EL (cell line): ENCODE data around the gene CBLL2.
A peak's percentile ranks its signal among the peaks of the same experiment; 100 is the strongest.
"Not testable (repeated sequence)": the region's sequence is repeated elsewhere in the genome, so short reads cannot be mapped to it uniquely, and the experiment has no call there.

Experiments used
- DNase-seq: peaks from one replicate; pipeline ENCODE4 v3.0.0-alpha.2; 2016

CBLL2 gene

GRCh38 chrX:22272613-22273012 lies at the start of gene CBLL2:
Gene CBLL2 (plus strand): TSS chrX:22272913. CDS start chrX:22272992, 79 bp downstream.
- no peak for DNase-seq

DNA sequence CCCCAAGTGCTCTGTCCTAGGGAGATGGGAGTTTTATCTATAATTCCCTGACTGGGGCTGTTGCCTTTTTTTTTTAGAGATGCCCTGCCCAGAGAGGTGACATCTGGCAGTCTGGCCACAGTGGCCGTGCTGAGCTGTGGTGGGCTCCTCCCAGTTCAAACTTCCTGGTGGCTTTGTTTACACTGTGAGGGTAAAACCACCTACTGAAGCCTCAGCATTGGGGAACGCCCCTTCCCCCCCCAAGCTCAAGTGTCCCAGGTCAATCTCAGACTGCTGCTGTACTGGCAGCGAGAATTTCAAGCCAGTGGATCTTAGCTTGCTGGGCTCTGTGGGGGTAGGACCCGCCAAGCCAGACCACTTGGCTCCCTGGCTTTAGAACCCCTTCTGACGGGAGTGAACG lies 38.3 kb upstream of the CBLL2 start:
- no peak for DNase-seq

- no peak for DNase-seq
Measured at GRCh38 chrX:22237479-22237878, 35.2 kb upstream of the CBLL2 start.

- DNase-seq, result peak; percentile 80
Measured at GRCh38 chrX:22246620-22247019, 26.1 kb upstream of the CBLL2 start.

- DNase-seq, result peak; percentile 73
Measured at GRCh38 chrX:22247169-22247568, 25.5 kb upstream of the CBLL2 start.

- DNase-seq, result no peak
Measured at GRCh38 chrX:22248401-22248800, 24.3 kb upstream of the CBLL2 start.

DNA sequence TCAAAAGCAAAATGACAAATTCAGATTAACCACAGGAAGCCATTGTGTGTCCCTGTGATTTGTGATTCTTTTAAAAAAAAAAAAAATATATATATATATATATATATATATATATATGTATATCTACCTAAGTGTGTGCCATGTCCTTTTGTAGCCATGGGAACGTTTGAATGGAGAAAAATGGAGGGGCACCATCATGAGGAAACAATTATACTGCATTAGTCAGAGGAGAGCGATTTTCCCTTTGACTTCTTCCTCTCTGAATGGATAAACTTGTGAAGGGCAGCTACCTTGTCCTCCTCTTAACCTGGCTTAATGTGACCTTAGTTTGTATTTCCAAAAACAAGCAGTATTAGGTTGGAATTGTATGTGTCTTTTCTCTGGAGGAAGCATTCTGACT lies 23.3 kb upstream of the CBLL2 start:
- DNase-seq, result peak; percentile 27

DNA sequence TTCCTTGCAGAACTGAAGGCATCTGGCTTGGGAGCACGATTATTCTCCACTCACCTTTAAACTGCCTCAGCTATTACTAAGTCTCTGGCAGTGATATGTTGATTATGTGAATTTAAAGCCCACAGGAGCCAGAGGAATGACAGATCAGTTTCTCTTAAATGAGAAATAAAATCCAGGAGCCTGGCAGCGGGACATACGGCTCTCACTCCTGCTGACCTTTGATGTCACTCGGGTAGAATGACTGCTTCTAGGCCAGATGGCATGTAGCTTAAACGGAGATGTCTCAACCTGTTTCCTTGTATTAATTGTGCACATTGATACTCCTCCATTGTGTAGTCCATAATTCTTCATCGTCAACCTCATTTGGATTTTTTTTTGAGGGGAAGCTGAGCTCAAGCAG lies 4.0 kb upstream of the CBLL2 start:
- DNase-seq, result no peak

- no peak for DNase-seq
Measured at GRCh38 chrX:22273714-22274317, 1.1 kb downstream of the CBLL2 start.

DNA sequence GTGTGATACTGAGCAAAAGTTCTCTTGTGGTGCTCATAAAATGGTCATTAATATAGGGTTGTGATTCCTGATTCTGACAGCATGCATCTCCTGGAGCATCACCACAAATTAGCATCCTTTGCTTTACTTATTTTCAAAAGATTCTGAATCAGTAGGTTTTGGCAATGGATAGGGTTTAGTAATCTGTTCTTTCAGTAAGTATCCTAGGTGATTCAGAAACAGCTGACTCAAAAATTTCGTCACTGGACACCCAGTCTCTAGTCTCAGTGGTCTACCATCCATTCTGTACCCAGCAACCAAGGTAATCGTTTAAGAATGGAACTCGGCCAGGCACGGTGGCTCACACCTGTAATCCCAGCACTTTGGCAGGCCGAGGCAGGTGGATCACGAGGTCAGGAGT lies 4.1 kb downstream of the CBLL2 start:
- DNase-seq, result no peak

- peak; percentile 1 for DNase-seq
Measured at GRCh38 chrX:22278375-22278774, 5.7 kb downstream of the CBLL2 start.

GRCh38 chrX:22289209-22289608 lies 16.5 kb downstream of the CBLL2 start:
- not testable (repeated sequence) for DNase-seq

DNA sequence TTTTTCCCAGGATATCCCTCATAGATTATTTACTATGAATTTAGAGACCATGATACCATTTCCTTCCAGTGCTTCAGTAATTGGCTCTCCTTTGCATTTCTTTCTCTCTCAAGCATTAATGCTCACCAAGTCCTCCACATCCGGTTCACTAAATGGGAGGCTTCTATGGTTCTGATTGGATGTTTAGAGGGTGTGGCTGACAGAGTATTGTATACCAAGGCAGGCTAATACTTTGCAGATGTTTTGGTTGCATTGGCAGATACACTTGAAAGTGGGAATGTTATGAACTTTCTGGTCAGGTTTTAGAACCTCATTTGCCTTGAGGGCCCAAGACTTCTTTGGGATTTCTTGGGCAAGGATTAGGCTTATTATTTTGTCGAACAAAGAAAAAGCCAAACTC lies 24.2 kb downstream of the CBLL2 start:
- no peak for DNase-seq

GRCh38 chrX:22300130-22300529 lies 27.4 kb downstream of the CBLL2 start:
- peak; percentile 58 for DNase-seq

GRCh38 chrX:22310779-22311178 lies 38.1 kb downstream of the CBLL2 start:
- DNase-seq, result no peak

DNA sequence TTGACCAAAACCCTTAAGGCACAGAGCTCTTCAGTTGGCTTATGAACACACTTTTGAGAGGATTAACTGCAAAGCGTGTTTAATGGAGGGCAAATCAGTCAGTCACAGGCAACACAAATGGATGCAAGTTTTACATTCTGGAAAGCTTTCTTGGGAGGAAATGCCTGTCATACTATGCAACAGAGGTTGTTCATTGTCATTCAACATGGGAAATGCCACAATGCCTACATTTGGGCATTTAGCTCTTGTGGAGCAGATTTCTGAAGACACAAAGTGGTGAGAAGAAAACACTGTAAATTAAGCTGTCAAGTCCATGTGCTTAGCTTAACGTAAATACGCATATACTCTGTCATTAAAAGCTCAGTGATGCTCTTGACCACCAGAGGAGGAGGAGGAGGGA lies 41.1 kb downstream of the CBLL2 start:
- no peak for DNase-seq

- DNase-seq, result peak; percentile 26
Measured at GRCh38 chrX:22314211-22314610, 41.5 kb downstream of the CBLL2 start.

- DNase-seq, result peak; percentile 10
Measured at GRCh38 chrX:22314692-22315091, 42.0 kb downstream of the CBLL2 start.

DNA sequence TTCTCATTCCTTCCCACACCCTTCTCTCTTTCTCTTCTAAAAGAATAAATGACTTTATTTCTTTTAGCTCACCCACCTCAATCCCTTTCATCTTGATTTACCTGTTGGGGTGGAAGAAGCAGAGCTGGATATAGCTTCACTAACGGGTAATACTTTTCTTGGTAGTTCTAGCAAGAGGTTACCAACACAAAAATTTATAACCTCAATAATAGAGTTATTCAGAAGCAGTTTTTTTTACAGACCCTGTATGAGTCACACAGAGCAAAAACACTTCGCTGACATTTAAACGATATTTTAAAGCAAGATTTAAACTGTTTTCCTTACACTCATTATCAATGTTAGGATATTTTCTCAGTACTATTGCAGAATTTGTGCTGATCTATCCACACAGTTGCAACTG lies 42.4 kb downstream of the CBLL2 start:
- no peak for DNase-seq

GRCh38 chrX:22320236-22320873 lies 47.6 kb downstream of the CBLL2 start:
- no peak for DNase-seq

GRCh38 chrX:22323541-22323940 lies 50.8 kb downstream of the CBLL2 start:
- DNase-seq, result peak; percentile 71
